ENCODE measurements around the gene SDCBP2.

DNA sequence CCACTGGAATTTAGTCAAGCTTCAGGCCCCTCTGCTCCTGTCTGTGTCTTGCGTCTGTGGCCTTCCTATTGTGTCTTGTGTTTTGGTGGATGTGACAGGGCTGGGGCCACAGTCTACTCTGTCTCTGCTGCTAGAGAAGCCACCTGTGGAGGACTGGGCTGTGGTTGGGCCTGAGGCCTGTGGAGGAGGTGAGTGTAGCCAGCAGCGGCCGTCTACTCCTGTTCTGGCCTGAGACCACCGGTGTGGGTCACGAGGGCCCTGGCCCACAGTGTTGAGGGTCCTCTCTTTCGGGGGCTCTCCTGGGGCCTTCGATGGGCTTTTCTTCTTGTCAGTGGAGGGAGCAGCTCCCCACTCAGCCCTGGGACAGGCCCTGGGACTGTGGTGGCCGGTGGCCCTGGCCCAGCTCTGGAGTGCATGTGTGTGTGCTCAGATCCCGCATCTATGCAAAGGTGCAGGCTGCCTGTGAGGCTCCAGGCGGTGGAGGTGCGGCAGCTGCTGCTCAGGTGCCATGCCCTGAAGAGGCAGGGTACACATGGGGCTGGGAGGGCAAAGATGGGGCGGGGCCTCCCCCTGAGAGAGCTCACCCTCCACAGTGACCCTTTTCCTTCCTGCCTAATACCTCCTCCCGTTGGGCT, 20.8 kb downstream of the SDCBP2 start:
- TF ChIP-seq ZFP30 (CRISPR knock-in tag; IDR thresholded peaks at IDR 0.05) (no peak), ZFP3 (CRISPR knock-in tag; IDR thresholded peaks at IDR 0.05) (no peak), RARB (CRISPR knock-in tag; IDR thresholded peaks at IDR 0.05) (no peak), ISL1 (CRISPR knock-in tag; IDR thresholded peaks at IDR 0.05) (no peak), ZNF565 (CRISPR knock-in tag; conservative IDR thresholded peaks at IDR 0.05; ENCODE audit: low read depth) (no peak), ZNF70 (CRISPR knock-in tag; IDR thresholded peaks at IDR 0.05) (no peak)
- TF ChIP-seq, protein P1, sequence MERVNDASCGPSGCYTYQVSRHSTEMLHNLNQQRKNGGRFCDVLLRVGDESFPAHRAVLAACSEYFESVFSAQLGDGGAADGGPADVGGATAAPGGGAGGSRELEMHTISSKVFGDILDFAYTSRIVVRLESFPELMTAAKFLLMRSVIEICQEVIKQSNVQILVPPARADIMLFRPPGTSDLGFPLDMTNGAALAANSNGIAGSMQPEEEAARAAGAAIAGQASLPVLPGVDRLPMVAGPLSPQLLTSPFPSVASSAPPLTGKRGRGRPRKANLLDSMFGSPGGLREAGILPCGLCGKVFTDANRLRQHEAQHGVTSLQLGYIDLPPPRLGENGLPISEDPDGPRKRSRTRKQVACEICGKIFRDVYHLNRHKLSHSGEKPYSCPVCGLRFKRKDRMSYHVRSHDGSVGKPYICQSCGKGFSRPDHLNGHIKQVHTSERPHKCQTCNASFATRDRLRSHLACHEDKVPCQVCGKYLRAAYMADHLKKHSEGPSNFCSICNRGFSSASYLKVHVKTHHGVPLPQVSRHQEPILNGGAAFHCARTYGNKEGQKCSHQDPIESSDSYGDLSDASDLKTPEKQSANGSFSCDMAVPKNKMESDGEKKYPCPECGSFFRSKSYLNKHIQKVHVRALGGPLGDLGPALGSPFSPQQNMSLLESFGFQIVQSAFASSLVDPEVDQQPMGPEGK (CRISPR knock-in tag; IDR thresholded peaks at IDR 0.05; ENCODE audit: borderline replicate concordance) = no peak
